Measurements from ENCODE around the gene CHD1L. TPM values are rescaled to one million over a fixed set of nuclear protein-coding genes. Genes with fewer than 3 reads are reported as not detected.

Gene CHD1L
- total and polyA plus RNA-seq, 2 of the 13 experiments (the other 11 are each of a cell fraction or from before 2014, with no cell fraction given): 74.3 to 111 TPM

GRCh38 chr1:147242449-147243227 is at the start of gene CHD1L (continued):
- TF ChIP-seq RNF219 (CRISPR knock-in tag; IDR thresholded peaks at IDR 0.05): no peak
- TF ChIP-seq CENPX (CRISPR knock-in tag; IDR thresholded peaks at IDR 0.05): no peak
- TF ChIP-seq TOPORS (CRISPR knock-in tag; IDR thresholded peaks at IDR 0.05): peak; percentile 94
- TF ChIP-seq RFXANK (CRISPR knock-in tag; IDR thresholded peaks at IDR 0.05): peak; percentile 53; the same call in 1 of the 2 replicates
- TF ChIP-seq ZNF781 (CRISPR knock-in tag; IDR thresholded peaks at IDR 0.05; ENCODE audit: borderline replicate concordance, not compliant biosample characterization): no peak
- TF ChIP-seq CCDC6 (CRISPR knock-in tag; IDR thresholded peaks at IDR 0.05): peak; percentile 92
- TF ChIP-seq, protein P1, sequence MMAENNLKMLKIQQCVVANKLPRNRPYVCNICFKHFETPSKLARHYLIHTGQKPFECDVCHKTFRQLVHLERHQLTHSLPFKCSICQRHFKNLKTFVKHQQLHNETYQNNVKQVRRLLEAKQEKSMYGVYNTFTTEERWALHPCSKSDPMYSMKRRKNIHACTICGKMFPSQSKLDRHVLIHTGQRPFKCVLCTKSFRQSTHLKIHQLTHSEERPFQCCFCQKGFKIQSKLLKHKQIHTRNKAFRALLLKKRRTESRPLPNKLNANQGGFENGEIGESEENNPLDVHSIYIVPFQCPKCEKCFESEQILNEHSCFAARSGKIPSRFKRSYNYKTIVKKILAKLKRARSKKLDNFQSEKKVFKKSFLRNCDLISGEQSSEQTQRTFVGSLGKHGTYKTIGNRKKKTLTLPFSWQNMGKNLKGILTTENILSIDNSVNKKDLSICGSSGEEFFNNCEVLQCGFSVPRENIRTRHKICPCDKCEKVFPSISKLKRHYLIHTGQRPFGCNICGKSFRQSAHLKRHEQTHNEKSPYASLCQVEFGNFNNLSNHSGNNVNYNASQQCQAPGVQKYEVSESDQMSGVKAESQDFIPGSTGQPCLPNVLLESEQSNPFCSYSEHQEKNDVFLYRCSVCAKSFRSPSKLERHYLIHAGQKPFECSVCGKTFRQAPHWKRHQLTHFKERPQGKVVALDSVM (CRISPR knock-in tag; IDR thresholded peaks at IDR 0.05): peak; percentile 31; the same call in 1 of the 2 replicates
- TF ChIP-seq, protein P2, sequence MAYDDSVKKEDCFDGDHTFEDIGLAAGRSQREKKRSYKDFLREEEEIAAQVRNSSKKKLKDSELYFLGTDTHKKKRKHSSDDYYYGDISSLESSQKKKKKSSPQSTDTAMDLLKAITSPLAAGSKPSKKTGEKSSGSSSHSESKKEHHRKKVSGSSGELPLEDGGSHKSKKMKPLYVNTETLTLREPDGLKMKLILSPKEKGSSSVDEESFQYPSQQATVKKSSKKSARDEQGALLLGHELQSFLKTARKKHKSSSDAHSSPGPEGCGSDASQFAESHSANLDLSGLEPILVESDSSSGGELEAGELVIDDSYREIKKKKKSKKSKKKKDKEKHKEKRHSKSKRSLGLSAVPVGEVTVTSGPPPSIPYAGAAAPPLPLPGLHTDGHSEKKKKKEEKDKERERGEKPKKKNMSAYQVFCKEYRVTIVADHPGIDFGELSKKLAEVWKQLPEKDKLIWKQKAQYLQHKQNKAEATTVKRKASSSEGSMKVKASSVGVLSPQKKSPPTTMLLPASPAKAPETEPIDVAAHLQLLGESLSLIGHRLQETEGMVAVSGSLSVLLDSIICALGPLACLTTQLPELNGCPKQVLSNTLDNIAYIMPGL (CRISPR knock-in tag; IDR thresholded peaks at IDR 0.05; ENCODE audit: borderline replicate concordance in 1 of 2, low read depth in 1 of 2): peak; percentile 97 to 99
- no peak; the same call in 1 of the 2 replicates for TF ChIP-seq ZBTB25 (CRISPR knock-in tag; IDR thresholded peaks at IDR 0.05)
- no peak for TF ChIP-seq RCOR2 (CRISPR knock-in tag; IDR thresholded peaks at IDR 0.05)
- TF ChIP-seq MYPOP (CRISPR knock-in tag; IDR thresholded peaks at IDR 0.05): peak; percentile 95
- TF ChIP-seq MAFK (conservative IDR thresholded peaks at IDR 0.05 in 1 of 2, IDR thresholded peaks at IDR 0.05 in 1 of 2; ENCODE audit: low read length in 2 of 2): no peak
- TF ChIP-seq ZNF607 (CRISPR knock-in tag; IDR thresholded peaks at IDR 0.05; ENCODE audit: borderline replicate concordance): peak; percentile 33; the same call in 1 of the 2 replicates
- peak; percentile 98 for TF ChIP-seq ZNF574 (CRISPR knock-in tag; IDR thresholded peaks at IDR 0.05)
- TF ChIP-seq ZNF10 (CRISPR knock-in tag; IDR thresholded peaks at IDR 0.05; ENCODE audit: borderline replicate concordance, low read depth): no peak
- TF ChIP-seq SP4 (CRISPR knock-in tag; IDR thresholded peaks at IDR 0.05): peak; percentile 80
